Measurements from ENCODE around the gene SLC38A3.

GRCh38 chr3:50174947-50175524 lies 30.0 kb upstream of the SLC38A3 start:
- TF ChIP-seq CTCF (IDR thresholded peaks at IDR 0.05 in 4 of 5, conservative IDR thresholded peaks at IDR 0.05 in 1 of 5) (no peak), POLR2A (IDR thresholded peaks at IDR 0.05) (no peak)

Measured in gastrocnemius medialis (tissue), 4 donors.